ENCODE data around the gene UQCR11.

Gene UQCR11

DNA sequence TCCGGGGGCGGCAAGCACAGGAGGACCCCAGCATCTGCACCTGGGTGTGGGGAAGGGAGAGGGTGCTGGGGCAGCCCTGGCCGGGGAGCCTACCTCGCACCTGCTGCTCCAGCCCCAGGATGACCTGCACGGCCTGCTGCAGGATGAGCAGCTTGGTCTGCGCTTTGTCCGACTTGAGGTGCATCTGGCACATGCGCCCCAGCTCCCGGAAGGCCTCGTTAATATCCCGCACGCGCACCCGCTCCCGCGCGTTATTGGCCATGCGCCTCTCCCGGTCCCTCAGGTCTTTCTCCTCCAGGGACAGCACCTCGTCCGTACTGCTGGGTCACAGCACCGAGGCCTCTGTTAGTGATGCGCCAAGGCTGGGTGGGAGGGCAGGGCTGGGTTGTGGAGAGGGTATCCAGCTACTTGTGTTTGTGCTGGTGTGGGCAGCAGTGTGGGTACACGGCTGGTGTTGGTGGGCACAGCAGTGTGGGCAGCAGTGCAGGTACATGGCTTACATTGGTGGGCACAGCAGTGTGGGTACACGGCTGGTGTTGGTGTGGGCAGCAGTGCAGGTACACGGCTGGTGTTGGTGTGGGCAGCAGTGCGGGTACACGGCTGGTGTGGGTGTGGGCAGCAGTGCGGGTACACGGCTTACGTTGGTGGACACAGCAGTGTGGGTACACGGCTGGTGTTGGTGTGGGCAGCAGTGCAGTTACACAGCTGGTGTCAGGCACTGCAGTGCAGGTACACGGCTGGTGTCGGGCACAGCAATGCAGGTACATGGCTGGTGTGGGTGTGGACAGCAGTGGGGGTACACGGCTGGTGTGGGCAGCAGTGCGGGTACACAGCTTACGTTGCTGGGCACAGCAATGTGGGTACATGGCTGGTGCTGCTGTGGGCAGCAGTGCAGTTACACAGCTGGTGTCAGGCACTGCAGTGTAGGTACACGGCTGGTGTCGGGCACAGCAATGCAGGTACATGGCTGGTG, 7.1 kb upstream of the UQCR11 start:
- TF ChIP-seq, protein P1, sequence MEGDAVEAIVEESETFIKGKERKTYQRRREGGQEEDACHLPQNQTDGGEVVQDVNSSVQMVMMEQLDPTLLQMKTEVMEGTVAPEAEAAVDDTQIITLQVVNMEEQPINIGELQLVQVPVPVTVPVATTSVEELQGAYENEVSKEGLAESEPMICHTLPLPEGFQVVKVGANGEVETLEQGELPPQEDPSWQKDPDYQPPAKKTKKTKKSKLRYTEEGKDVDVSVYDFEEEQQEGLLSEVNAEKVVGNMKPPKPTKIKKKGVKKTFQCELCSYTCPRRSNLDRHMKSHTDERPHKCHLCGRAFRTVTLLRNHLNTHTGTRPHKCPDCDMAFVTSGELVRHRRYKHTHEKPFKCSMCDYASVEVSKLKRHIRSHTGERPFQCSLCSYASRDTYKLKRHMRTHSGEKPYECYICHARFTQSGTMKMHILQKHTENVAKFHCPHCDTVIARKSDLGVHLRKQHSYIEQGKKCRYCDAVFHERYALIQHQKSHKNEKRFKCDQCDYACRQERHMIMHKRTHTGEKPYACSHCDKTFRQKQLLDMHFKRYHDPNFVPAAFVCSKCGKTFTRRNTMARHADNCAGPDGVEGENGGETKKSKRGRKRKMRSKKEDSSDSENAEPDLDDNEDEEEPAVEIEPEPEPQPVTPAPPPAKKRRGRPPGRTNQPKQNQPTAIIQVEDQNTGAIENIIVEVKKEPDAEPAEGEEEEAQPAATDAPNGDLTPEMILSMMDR (IDR thresholded peaks at IDR 0.05; ENCODE audit: low read depth, low read length, missing control alignments), result no peak
- in situ Hi-C loops (cut with HindIII; ENCODE audit: low sequenced_read_pairs), result no loop called here
- DNase-seq (ENCODE audit: low read depth), result no peak
- no peak overlapping the region for H3K4me3 ChIP-seq (ENCODE audit: low read depth, low read length)

GRCh38 chr19:1611353-1611752, 6.1 kb upstream of the UQCR11 start:
- TF ChIP-seq, protein P1 (IDR thresholded peaks at IDR 0.05; ENCODE audit: low read depth, low read length, missing control alignments), result no peak
- in situ Hi-C loops (cut with HindIII; ENCODE audit: low sequenced_read_pairs), result no loop called here
- no peak overlapping the region for H3K4me3 ChIP-seq (ENCODE audit: low read depth, low read length)
- no peak for DNase-seq (ENCODE audit: low read depth)

DNA sequence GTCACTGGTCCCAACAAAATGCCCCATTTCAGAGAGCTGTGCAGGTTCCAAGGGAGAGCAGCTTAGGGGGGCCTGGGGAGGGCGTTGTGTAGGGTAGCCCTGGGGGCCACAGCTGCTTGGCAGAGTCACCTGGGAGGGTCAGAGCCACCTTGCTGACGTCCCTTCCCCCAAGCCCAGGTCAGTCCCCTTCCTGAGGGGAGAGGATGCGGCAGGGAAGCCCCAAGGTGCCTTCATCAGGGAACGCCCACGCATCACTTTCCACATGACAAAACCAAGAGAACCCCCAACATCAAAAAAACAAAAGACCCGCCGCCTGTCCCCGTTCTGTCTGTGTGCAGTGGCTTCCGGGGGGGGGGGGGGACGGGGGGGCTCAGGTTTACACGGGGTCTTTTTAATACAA, 5.3 kb upstream of the UQCR11 start:
- TF ChIP-seq, protein P1 (IDR thresholded peaks at IDR 0.05; ENCODE audit: low read depth, low read length, missing control alignments), result no peak
- H3K4me3 ChIP-seq (ENCODE audit: low read depth, low read length), result no peak overlapping the region
- in situ Hi-C loops (cut with HindIII; ENCODE audit: low sequenced_read_pairs), result no loop called here
- DNase-seq (ENCODE audit: low read depth), result no peak

DNA sequence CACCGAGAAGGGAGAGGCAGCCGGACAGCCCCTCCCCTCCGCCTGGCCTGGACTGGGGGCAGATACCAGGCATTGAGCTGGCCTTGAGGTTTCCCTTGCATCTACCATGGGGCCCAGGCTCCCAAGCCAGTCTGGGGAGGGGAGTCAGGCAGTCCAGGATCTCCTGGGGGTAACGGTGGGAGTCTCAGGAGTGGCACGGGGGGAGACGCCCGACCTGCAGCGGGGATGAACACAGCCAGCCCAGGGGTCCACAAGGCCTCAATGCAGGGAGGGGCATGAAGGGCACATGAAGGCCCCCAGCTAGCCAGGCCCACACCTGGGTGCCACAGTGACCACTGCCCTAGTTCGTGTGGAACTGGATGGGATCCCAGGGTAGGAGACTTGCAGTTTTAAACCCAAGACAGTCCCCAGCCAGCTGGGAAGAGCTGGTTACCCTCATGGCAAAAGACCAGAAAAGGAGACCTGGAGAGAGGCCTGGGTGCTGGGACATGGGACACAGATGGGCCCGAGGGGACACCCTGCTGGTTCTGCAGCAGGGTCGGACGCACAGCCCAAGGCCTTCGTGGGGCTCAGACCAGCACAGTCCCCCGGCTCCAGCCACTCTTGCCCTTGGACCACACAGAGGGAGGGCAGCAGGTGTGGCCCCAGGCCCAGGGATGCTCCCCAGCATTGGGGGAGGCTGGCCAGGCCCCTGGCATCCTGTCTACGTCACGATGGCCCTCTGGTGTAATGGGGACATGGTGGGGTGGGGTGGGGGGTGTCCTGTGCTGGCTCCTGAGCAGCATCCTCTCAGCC, 4.6 kb upstream of the UQCR11 start:
- DNase-seq (ENCODE audit: low read depth), result no peak
- TF ChIP-seq, protein P1 (IDR thresholded peaks at IDR 0.05; ENCODE audit: low read depth, low read length, missing control alignments), result no peak
- H3K4me3 ChIP-seq (ENCODE audit: low read depth, low read length), result no peak overlapping the region
- in situ Hi-C loops (cut with HindIII; ENCODE audit: low sequenced_read_pairs), result no loop called here

DNA sequence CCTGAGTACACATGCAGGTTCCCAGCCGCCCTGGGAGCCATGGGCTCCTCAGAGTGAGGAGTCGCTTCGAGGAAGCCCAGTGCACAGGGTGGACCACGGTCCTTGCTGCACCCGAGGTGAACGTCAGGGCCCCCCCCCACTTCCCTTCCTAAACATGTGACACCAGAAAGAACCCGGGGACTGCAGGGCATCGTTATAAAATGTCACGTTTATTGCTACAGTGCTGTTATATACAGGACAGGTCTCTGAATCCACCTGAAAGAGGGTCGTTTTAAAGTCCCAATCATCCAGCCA, 3.8 kb upstream of the UQCR11 start:
- TF ChIP-seq, protein P1 (IDR thresholded peaks at IDR 0.05; ENCODE audit: low read depth, low read length, missing control alignments), result no peak
- no peak for DNase-seq (ENCODE audit: low read depth)
- in situ Hi-C loops (cut with HindIII; ENCODE audit: low sequenced_read_pairs), result no loop called here
- no peak overlapping the region for H3K4me3 ChIP-seq (ENCODE audit: low read depth, low read length)

DNA sequence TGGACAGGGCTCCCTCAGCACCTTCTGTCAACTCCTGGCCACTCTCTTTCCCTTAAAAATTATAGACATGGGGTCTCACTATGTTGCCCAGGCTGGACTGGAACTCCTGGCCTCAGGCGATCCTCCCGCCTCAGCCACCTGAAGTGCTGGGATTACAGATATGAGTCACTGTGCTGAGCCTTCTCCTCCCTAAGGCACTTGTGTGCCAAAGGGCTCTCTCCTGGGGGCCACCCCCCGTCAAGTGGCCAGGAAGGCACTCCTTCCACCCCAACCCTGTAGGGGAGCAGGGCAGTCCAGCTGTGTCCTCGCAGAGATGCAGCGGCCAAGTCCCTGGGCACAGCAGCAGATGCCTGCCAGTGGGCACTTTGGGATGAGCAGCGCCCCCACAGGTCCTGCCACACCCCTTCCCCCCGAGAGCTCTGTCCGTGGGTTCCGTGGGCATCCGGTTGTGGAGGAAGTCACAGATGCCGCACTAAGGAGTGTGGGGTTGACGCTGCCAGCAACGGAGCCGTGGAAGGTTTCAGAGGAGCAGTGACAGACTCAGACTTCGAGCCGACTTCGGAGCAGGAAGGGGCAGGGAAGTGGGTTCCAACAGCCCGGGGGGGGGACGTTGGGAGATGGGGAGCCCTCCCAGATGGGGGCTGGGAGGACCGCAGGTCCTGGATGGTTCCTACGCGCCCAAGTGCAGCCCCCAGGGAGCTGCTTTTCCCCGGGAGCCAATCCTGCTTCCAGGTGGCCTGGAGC, 3.3 kb upstream of the UQCR11 start:
- TF ChIP-seq, protein P1 (IDR thresholded peaks at IDR 0.05; ENCODE audit: low read depth, low read length, missing control alignments), result no peak
- no peak for DNase-seq (ENCODE audit: low read depth)
- in situ Hi-C loops (cut with HindIII; ENCODE audit: low sequenced_read_pairs), result no loop called here
- H3K4me3 ChIP-seq (ENCODE audit: low read depth, low read length), result no peak overlapping the region
